A549 (cell line): Measurements from ENCODE around the gene SLC16A7. TPM values are rescaled to one million over a fixed set of nuclear protein-coding genes. Genes with fewer than 3 reads are reported as not detected.

Source experiments
- ATAC-seq, 2 experiments: fragments of 200-7000 bp in 1 of 2; fragments of >200 bp in 1 of 2; cut with Nextera tagmentation in 1 of 2; cut with Tn5 transposase in 1 of 2; 3 replicates each; pipeline versions ENCODE4 v1.8.0 to v1.9.1; 2018 to 2020; ENCODE audit warnings: mild to moderate bottlenecking in 1 of 2, moderate library complexity in 1 of 2
- CTCF ChIA-PET: fragments of 300-600 bp; sonication (Branson Sonifier 250); formaldehyde crosslinking; extraction: SDS; loops from one replicate; lab custom pipeline; 2021; ENCODE audit warnings: antibody characterized with exemption, inconsistent platforms; lab: Yijun Ruan, JAX
- POLR2A ChIA-PET: fragments of 350-600 bp; formaldehyde crosslinking; extraction: SDS; loops from one replicate; lab custom pipeline; 2021; ENCODE audit warnings: antibody characterized with exemption, inconsistent platforms; lab: Yijun Ruan, JAX
- DNase-seq, 2 experiments: peaks; one replicate each; pipeline versions ENCODE4 v3.0.0 to v3.0.0-alpha.2; 2011 to 2016; ENCODE audit warnings: low read depth in 1 of 2, low spot score in 1 of 2
- FAIRE-seq: peaks from 2 replicates; lab custom pipeline; 2011; peaks lifted over from hg19 to GRCh38; lab: Jason Lieb, UNC
- H3K27ac ChIP-seq, 2 experiments: fragments of >200 bp; sonication (Bioruptor Twin); formaldehyde crosslinking; 3 replicates each; pipeline ENCODE4 v1.5.1; 2016 to 2017
- H3K4me1 ChIP-seq: fragments of >200 bp; sonication (Bioruptor Twin); formaldehyde crosslinking; 3 replicates; pipeline ENCODE4 v1.6.1; 2016
- H3K4me2 ChIP-seq: fragments of >200 bp; sonication (Bioruptor Twin); formaldehyde crosslinking; 3 replicates; pipeline ENCODE4 v1.6.1; 2016
- H3K4me3 ChIP-seq: fragments of >200 bp; sonication (Bioruptor Twin); formaldehyde crosslinking; 3 replicates; pipeline ENCODE4 v1.5.1; 2016
- H3K9me3 ChIP-seq: fragments of >200 bp; sonication (Bioruptor Twin); formaldehyde crosslinking; 3 replicates; pipeline ENCODE4 v1.6.1; 2016
- BCL3 ChIP-seq: fragments of >200 bp; sonication (Bioruptor Twin); formaldehyde crosslinking; IDR thresholded peaks from 3 replicates; pipeline ENCODE4 v1.6.1; 2016
- BHLHE40 ChIP-seq: IDR thresholded peaks from 2 replicates; pipeline ENCODE4 v1.6.1; 2012; ENCODE audit warnings: low read depth, low read length, inconsistent platforms
- CBX2 ChIP-seq: fragments of 200-600 bp; sonication (generic); IDR thresholded peaks from 2 replicates; pipeline ENCODE4 v1.6.1; 2016; ENCODE audit warnings: low read depth, mild to moderate bottlenecking, borderline replicate concordance
- CEBPB ChIP-seq, 2 experiments: fragments of >200 bp in 1 of 2; sonication (Bioruptor Twin) in 1 of 2; formaldehyde crosslinking in 1 of 2; IDR thresholded peaks; 2 replicates each; pipeline ENCODE4 v1.6.1; 2012 to 2016
- CHD2 ChIP-seq: fragments of 150-350 bp; IDR thresholded peaks from 2 replicates; pipeline ENCODE4 v1.6.1; 2014; ENCODE audit warnings: low read length; ENCODE audit not compliant: partially characterized antibody
- CHD4 ChIP-seq: fragments of 200-600 bp; sonication (generic); IDR thresholded peaks from 2 replicates; pipeline ENCODE4 v1.6.1; 2016; ENCODE audit warnings: antibody characterized with exemption, mild to moderate bottlenecking, borderline replicate concordance
- CTCF ChIP-seq: fragments of >200 bp; sonication (Bioruptor Twin); formaldehyde crosslinking; IDR thresholded peaks from 3 replicates; pipeline ENCODE4 v1.5.1; 2016
- EHF ChIP-seq: fragments of 250-450 bp; sonication (Bioruptor Pico); IDR thresholded peaks from 2 replicates; pipeline ENCODE4 v1.5.0; 2020; ENCODE audit warnings: mild to moderate bottlenecking
- EHMT2 ChIP-seq: fragments of 200-600 bp; sonication (generic); IDR thresholded peaks from 2 replicates; pipeline ENCODE4 v1.6.1; 2016; ENCODE audit warnings: antibody characterized with exemption, low read depth, mild to moderate bottlenecking, moderate library complexity
- ESRRA ChIP-seq: fragments of 150-350 bp; IDR thresholded peaks from 2 replicates; pipeline ENCODE4 v1.6.1; 2014; ENCODE audit warnings: mild to moderate bottlenecking, low read length, borderline replicate concordance
- FOXS1 ChIP-seq: fragments of 250-450 bp; sonication (Bioruptor Pico); IDR thresholded peaks from 2 replicates; pipeline ENCODE4 v1.5.0; 2020; ENCODE audit warnings: mild to moderate bottlenecking, moderate library complexity
- GATA3 ChIP-seq: IDR thresholded peaks from 2 replicates; pipeline ENCODE4 v1.6.1; 2012; ENCODE audit warnings: borderline replicate concordance
- HDAC2 ChIP-seq: fragments of 200-600 bp; sonication (generic); IDR thresholded peaks from 2 replicates; pipeline ENCODE4 v1.6.1; 2016
- HES2 ChIP-seq: fragments of >200 bp; sonication (Bioruptor Twin); formaldehyde crosslinking; IDR thresholded peaks from 2 replicates; pipeline ENCODE4 v1.6.1; 2016
- HOXB13 ChIP-seq: fragments of 250-450 bp; sonication (Bioruptor Pico); IDR thresholded peaks from 2 replicates; pipeline ENCODE4 v1.5.0; 2020; ENCODE audit warnings: low read depth, mild to moderate bottlenecking, moderate library complexity
- HOXB5 ChIP-seq: fragments of 250-450 bp; sonication (Bioruptor Pico); IDR thresholded peaks from 2 replicates; pipeline ENCODE4 v1.5.0; 2020; ENCODE audit warnings: mild to moderate bottlenecking, moderate library complexity
- MAX ChIP-seq: IDR thresholded peaks from 2 replicates; pipeline ENCODE4 v1.6.1; 2012
- NPAS2 ChIP-seq: fragments of 250-450 bp; sonication (Bioruptor Pico); IDR thresholded peaks from 2 replicates; pipeline ENCODE4 v1.8.0; 2022; ENCODE audit warnings: mild to moderate bottlenecking, moderate library complexity, borderline replicate concordance
- POLR2AphosphoS2 ChIP-seq: conservative IDR thresholded peaks from 2 replicates; pipeline ENCODE4 v1.6.1; 2012; ENCODE audit warnings: low read length, improper control_type of control experiment, inconsistent platforms
- RAD21 ChIP-seq, 2 experiments: fragments of >200 bp in 1 of 2; sonication (Bioruptor Twin) in 1 of 2; formaldehyde crosslinking in 1 of 2; IDR thresholded peaks in 1 of 2; conservative IDR thresholded peaks in 1 of 2; 2 replicates in 1 of 2; 3 replicates in 1 of 2; pipeline ENCODE4 v1.6.1; 2012 to 2018; ENCODE audit warnings: inconsistent platforms in 1 of 2
- RCOR1 ChIP-seq: fragments of 150-350 bp; IDR thresholded peaks from 2 replicates; pipeline ENCODE4 v1.6.1; 2014; ENCODE audit warnings: antibody characterized with exemption, low read length, low read depth
- RFX5 ChIP-seq: fragments of 450-650 bp; IDR thresholded peaks from 2 replicates; pipeline ENCODE4 v1.7.1; 2014; ENCODE audit warnings: antibody characterized with exemption, mild to moderate bottlenecking, moderate library complexity
- SREBF2 ChIP-seq: fragments of 450-650 bp; IDR thresholded peaks from 2 replicates; pipeline ENCODE4 v1.6.1; 2014; ENCODE audit warnings: mild to moderate bottlenecking, moderate library complexity
- TP53 ChIP-seq: fragments of 250-450 bp; sonication (Bioruptor Pico); IDR thresholded peaks from 2 replicates; pipeline ENCODE4 v1.5.0; 2021; ENCODE audit warnings: mild to moderate bottlenecking, moderate library complexity
- ZNF302 ChIP-seq: fragments of 250-450 bp; sonication (Bioruptor Pico); IDR thresholded peaks from 2 replicates; pipeline ENCODE4 v1.9.0; 2021; ENCODE audit warnings: inconsistent platforms, mild to moderate bottlenecking, moderate library complexity
- ZSCAN20 ChIP-seq: fragments of 250-450 bp; sonication (Bioruptor Pico); IDR thresholded peaks from 2 replicates; pipeline ENCODE4 v1.8.0; 2022; ENCODE audit warnings: mild to moderate bottlenecking, moderate library complexity
- WGBS: methylation state at CpG from one replicate; pipeline ENCODE4 v1.1.6; 2017; ENCODE audit errors: missing lambda C conversion rate; 5-methylcytosine and 5-hydroxymethylcytosine counted together
- polyA plus RNA-seq, 4 experiments: library from polyadenylated mRNA; depleted of rRNA in 3 of 4; stranded (reverse); fragments of >200 nt; fragmentation: RNase III in 1 of 4; extraction: RNeasy Plus Mini Kit Qiagen cat#74134 plus additional on column Dnase treatment in 1 of 4; gene quantifications; 2 replicates in 3 of 4; 3 replicates in 1 of 4; pipeline ENCODE4 v1.2.3, GENCODE V29; 2011 to 2017

Gene SLC16A7
- polyA plus RNA-seq, 2 of the 4 experiments (the other 2 are of a cell fraction), result 0.14 to 0.23 TPM

- CTCF ChIA-PET, result no interaction called here
- TF ChIP-seq BCL3, result no peak
- no peak for TF ChIP-seq CTCF
- no peak for TF ChIP-seq EHF
- no peak for TF ChIP-seq ZSCAN20 (CRISPR knock-in tag)
- TF ChIP-seq GATA3, result no peak
- no peak for TF ChIP-seq RAD21 (conservative IDR thresholded peaks at IDR 0.05 in 1 of 2, IDR thresholded peaks at IDR 0.05 in 1 of 2)
- no peak for TF ChIP-seq EHMT2
- no peak for TF ChIP-seq RCOR1
- TF ChIP-seq SREBF2, result no peak
- TF ChIP-seq, all 56 proteins: peak for 0
- Histone ChIP-seq H3K4me2 (no peak overlapping the region), H3K4me1 (no peaks in the 10 kb centered on the region), H3K9me3 (no peaks in the 10 kb centered on the region), H3K27ac (no peak overlapping the region), H3K4me3 (no peak overlapping the region)
- WGBS, result 33% methylated on average over 2 of the region's 2 CpGs
- POLR2A ChIA-PET, result no interaction called here
- DNase-seq, result no peak
- no peak for FAIRE-seq
- no peak for ATAC-seq
Measured at GRCh38 chr12:59723520-59723919, 127.7 kb downstream of the SLC16A7 start.

GRCh38 chr12:59724011-59724695 lies 128.3 kb downstream of the SLC16A7 start:
- POLR2A ChIA-PET, result no interaction called here
- Histone ChIP-seq H3K27ac (no peak overlapping the region), H3K9me3 (no peaks in the 10 kb centered on the region), H3K4me1 (no peaks in the 10 kb centered on the region), H3K4me2 (no peak overlapping the region), H3K4me3 (no peak overlapping the region)
- 32% methylated on average over 2 of the region's 2 CpGs for WGBS
- ATAC-seq (no peak), DNase-seq (no peak), FAIRE-seq (no peak)
- TF ChIP-seq ESRRA (no peak), RCOR1 (no peak), HES2 (no peak), HOXB5 (CRISPR knock-in tag) (no peak), RFX5 (no peak), MAX (no peak), POLR2AphosphoS2 (no peak), BHLHE40 (no peak), NPAS2 (CRISPR knock-in tag) (no peak), CHD2 (no peak), FOXS1 (CRISPR knock-in tag) (no peak), HDAC2 (no peak), CBX2 (no peak), TP53 (CRISPR knock-in tag) (no peak), CHD4 (no peak), ZNF302 (CRISPR knock-in tag) (no peak), RAD21 (conservative IDR thresholded peaks at IDR 0.05 in 1 of 2, IDR thresholded peaks at IDR 0.05 in 1 of 2) (no peak), CEBPB (IDR thresholded peaks at IDR 0.05) (no peak), HOXB13 (CRISPR knock-in tag) (no peak)
- CTCF ChIA-PET, result no interaction called here
